Measurements from ENCODE around the gene ACAA1. TPM values are rescaled to one million over a fixed set of nuclear protein-coding genes. Genes with fewer than 3 reads are reported as not detected.
A peak's percentile ranks its signal among the peaks of the same experiment; 100 is the strongest.

Gene ACAA1
- total and polyA plus RNA-seq, 2 of the 13 experiments (the other 11 are each of a cell fraction or from before 2014, with no cell fraction given) = 60.8 to 188 TPM

GRCh38 chr3:38164952-38165721, 28.2 kb upstream of the ACAA1 start, which contains the start of gene OXSR1 (continued):
- TF ChIP-seq ZSCAN29 (CRISPR knock-in tag; conservative IDR thresholded peaks at IDR 0.05) = no peak
- TF ChIP-seq PHF21A (CRISPR knock-in tag; IDR thresholded peaks at IDR 0.05) = peak; percentile 44; the same call in 1 of the 2 replicates
- TF ChIP-seq ZBTB20 (CRISPR knock-in tag; IDR thresholded peaks at IDR 0.05; ENCODE audit: borderline replicate concordance, low read depth) = peak; percentile 52; the same call in 1 of the 2 replicates
- TF ChIP-seq STAT5B (CRISPR knock-in tag; IDR thresholded peaks at IDR 0.05) = no peak
- TF ChIP-seq RBM39 (IDR thresholded peaks at IDR 0.05; ENCODE audit: low read depth, low read length, poor library complexity, severe bottlenecking) = peak; percentile 41
- TF ChIP-seq XRCC5 (optimal IDR thresholded peaks at IDR 0.05; ENCODE audit: low read length) = peak; percentile 69
- TF ChIP-seq DZIP1 (CRISPR knock-in tag; IDR thresholded peaks at IDR 0.05) = 0 out of 2 replicates have a peak, but pooled peaks have one; percentile 30
- TF ChIP-seq ZNF557 (CRISPR knock-in tag; IDR thresholded peaks at IDR 0.05) = 0 out of 2 replicates have a peak, but pooled peaks have one; percentile 35
- TF ChIP-seq ZSCAN9 (CRISPR knock-in tag; IDR thresholded peaks at IDR 0.05; ENCODE audit: borderline replicate concordance) = peak; percentile 27; the same call in 1 of the 2 replicates
- no peak for TF ChIP-seq GPN1 (CRISPR knock-in tag; IDR thresholded peaks at IDR 0.05; ENCODE audit: borderline replicate concordance)
- peak; percentile 45; the same call in 1 of the 2 replicates for TF ChIP-seq ZNF564 (CRISPR knock-in tag; IDR thresholded peaks at IDR 0.05)
- TF ChIP-seq HNRNPLL (IDR thresholded peaks at IDR 0.05; ENCODE audit: low read depth, low read length, poor library complexity, severe bottlenecking) = peak; percentile 80
- TF ChIP-seq ZNF264 (CRISPR knock-in tag; IDR thresholded peaks at IDR 0.05) = peak; percentile 79
- peak; percentile 67; the same call in 1 of the 2 replicates for TF ChIP-seq SNAPC2 (CRISPR knock-in tag; IDR thresholded peaks at IDR 0.05)
- peak; percentile 87 for TF ChIP-seq ZNF121 (CRISPR knock-in tag; IDR thresholded peaks at IDR 0.05)
- TF ChIP-seq IRF1 (CRISPR knock-in tag; IDR thresholded peaks at IDR 0.05; ENCODE audit: low read depth) = no peak
- TF ChIP-seq NCOA1 (CRISPR knock-in tag; IDR thresholded peaks at IDR 0.05) = peak; percentile 75; the same call in 1 of the 2 replicates
- TF ChIP-seq AGO2 (optimal IDR thresholded peaks at IDR 0.05; ENCODE audit: low read depth, low read length) = peak; percentile 58
- peak; percentile 98 for TF ChIP-seq YY1 (IDR thresholded peaks at IDR 0.05; ENCODE audit: insufficient read depth, insufficient replicate concordance, low read depth, low read length)
- peak; percentile 47; the same call in 1 of the 2 replicates for TF ChIP-seq MIXL1 (CRISPR knock-in tag; IDR thresholded peaks at IDR 0.05)
- TF ChIP-seq FOXA3 (CRISPR knock-in tag; IDR thresholded peaks at IDR 0.05) = peak; percentile 40
- TF ChIP-seq ZNF3 (CRISPR knock-in tag; IDR thresholded peaks at IDR 0.05) = no peak
- peak; percentile 99 for TF ChIP-seq ZHX1 (CRISPR knock-in tag; IDR thresholded peaks at IDR 0.05; ENCODE audit: low read depth)
- TF ChIP-seq ZNF207 (IDR thresholded peaks at IDR 0.05; ENCODE audit: borderline replicate concordance) = no peak
- peak; percentile 13; the same call in 1 of the 2 replicates for TF ChIP-seq NCOA2 (CRISPR knock-in tag; IDR thresholded peaks at IDR 0.05)
